HCT116 (cell line): ENCODE data around the gene ACTR3C. TPM values are rescaled to one million over a fixed set of nuclear protein-coding genes. Genes with fewer than 3 reads are reported as not detected.

ENCODE experiments used
- ATAC-seq: fragments of 200-7000 bp; cut with Tn5 transposase; 2 replicates; pipeline ENCODE4 v1.9.1; 2020; ENCODE audit warnings: mild to moderate bottlenecking, moderate library complexity
- BruUV-seq: library from RNA; stranded (reverse); fragments of 400-500 nt; replicated peaks from 2 replicates; lab custom pipeline; 2021; lab: Mats Ljungman, UMichigan
- CTCF ChIA-PET: fragments of 300-600 bp; sonication (Branson Sonifier 250); formaldehyde crosslinking; loops from one replicate; lab custom pipeline; 2021; ENCODE audit warnings: antibody characterized with exemption; lab: Charles Lee
- POLR2A ChIA-PET: fragments of 300-600, 350-600 bp; sonication (Branson Sonifier 250); formaldehyde crosslinking; loops from one replicate; lab custom pipeline; 2021; ENCODE audit warnings: antibody characterized with exemption; lab: Charles Lee
- RAD21 ChIA-PET, 2 experiments: fragments of 300-600 bp; sonication (Branson Sonifier 250); formaldehyde crosslinking; loops; one replicate each; lab custom pipeline; 2023; ENCODE audit warnings: low total read pairs in 2 of 2; ENCODE audit not compliant: uncharacterized antibody in 2 of 2, unreplicated experiment in 2 of 2, low non-redundant PET in 1 of 2; lab: Charles Lee
- DNase-seq: peaks from one replicate; pipeline ENCODE4 v3.0.0-alpha.2; 2010; ENCODE audit warnings: low read depth, low spot score
- H2AFZ ChIP-seq: fragments of 200-600 bp; shearing (Covaris generic), sonication (generic); 2 replicates; pipeline ENCODE4 v1.6.1; 2017; ENCODE audit warnings: low read depth, mixed run types, mixed read lengths, antibody characterized with exemption, low read length; ENCODE audit not compliant: poor library complexity, severe bottlenecking
- H3K27ac ChIP-seq: 2 replicates; pipeline ENCODE4 v1.5.1; 2012; ENCODE audit warnings: low read depth, low read length
- H3K27me3 ChIP-seq: fragments of 200-600 bp; sonication (generic); 2 replicates; pipeline ENCODE4 v1.6.1; 2016; ENCODE audit warnings: mixed run types, low read length, mixed read lengths; ENCODE audit not compliant: insufficient read depth
- H3K36me3 ChIP-seq, 2 experiments: fragments of 200-500 bp in 1 of 2; fragments of 200-600 bp in 1 of 2; sonication (Bioruptor generic) in 1 of 2; sonication (generic) in 1 of 2; 2 replicates each; pipeline versions ENCODE4 v1.5.1 to v1.6.1; 2014 to 2016; ENCODE audit warnings: low read length in 2 of 2, inconsistent platforms in 1 of 2, mixed read lengths in 1 of 2, mixed run types in 1 of 2; ENCODE audit not compliant: insufficient read depth in 2 of 2, control insufficient read depth in 1 of 2
- H3K4me1 ChIP-seq, 2 experiments: fragments of 200-600 bp in 1 of 2; sonication (generic) in 1 of 2; 2 replicates each; pipeline versions ENCODE4 v1.5.1 to v1.6.1; 2012 to 2017; ENCODE audit warnings: low read length in 2 of 2, inconsistent platforms in 1 of 2, mild to moderate bottlenecking in 1 of 2, mixed read lengths in 1 of 2, mixed run types in 1 of 2, moderate library complexity in 1 of 2; ENCODE audit not compliant: insufficient read depth in 2 of 2, control insufficient read depth in 1 of 2
- H3K4me2 ChIP-seq: fragments of 200-600 bp; sonication (generic); 2 replicates; pipeline ENCODE4 v1.6.1; 2017; ENCODE audit warnings: mixed run types, low read length, mixed read lengths
- H3K4me3 ChIP-seq, 2 experiments: fragments of 200-600 bp in 1 of 2; sonication (generic) in 1 of 2; replicated peaks in 1 of 2; 2 replicates each; pipeline ENCODE4 v1.5.1; 2011 to 2016; ENCODE audit warnings: low read length in 2 of 2, control low read depth in 1 of 2, low read depth in 1 of 2, mild to moderate bottlenecking in 1 of 2, mixed read lengths in 1 of 2, mixed run types in 1 of 2
- H3K79me2 ChIP-seq: fragments of 200-600 bp; sonication (generic); 2 replicates; pipeline ENCODE4 v1.6.1; 2017; ENCODE audit warnings: mild to moderate bottlenecking, mixed run types, low read length, moderate library complexity, mixed read lengths; ENCODE audit not compliant: insufficient read depth
- H3K9ac ChIP-seq: fragments of 200-600 bp; sonication (generic); 2 replicates; pipeline ENCODE4 v1.6.1; 2016; ENCODE audit warnings: low read length, mixed read lengths
- H3K9me2 ChIP-seq: fragments of 200-600 bp; sonication (generic), shearing (Covaris generic); 2 replicates; pipeline ENCODE4 v1.6.1; 2017; ENCODE audit warnings: mixed run types, mild to moderate bottlenecking, moderate library complexity; ENCODE audit not compliant: insufficient read depth
- H3K9me3 ChIP-seq, 2 experiments: fragments of 200-500 bp in 1 of 2; fragments of 200-600 bp in 1 of 2; sonication (Bioruptor generic) in 1 of 2; sonication (generic) in 1 of 2; 2 replicates each; pipeline ENCODE4 v1.6.1; 2014 to 2017; ENCODE audit warnings: low read length in 2 of 2, mixed read lengths in 2 of 2, inconsistent platforms in 1 of 2, low read depth in 1 of 2, mild to moderate bottlenecking in 1 of 2, mixed run types in 1 of 2, moderate library complexity in 1 of 2; ENCODE audit not compliant: control insufficient read depth in 1 of 2, insufficient read depth in 1 of 2
- H4K20me1 ChIP-seq: fragments of 200-600 bp; sonication (generic), shearing (Covaris generic); 2 replicates; pipeline ENCODE4 v1.6.1; 2017; ENCODE audit warnings: mixed run types, mild to moderate bottlenecking, moderate library complexity; ENCODE audit not compliant: insufficient read depth
- CBX3 ChIP-seq: IDR thresholded peaks from 2 replicates; pipeline ENCODE4 v1.6.1; 2012; ENCODE audit warnings: low read depth
- CEBPB ChIP-seq: IDR thresholded peaks from 2 replicates; pipeline ENCODE4 v1.6.1; 2012; ENCODE audit warnings: low read depth
- EGR1 ChIP-seq: IDR thresholded peaks from 2 replicates; pipeline ENCODE4 v1.6.1; 2012; ENCODE audit warnings: low read depth
- ELF1 ChIP-seq: IDR thresholded peaks from 2 replicates; pipeline ENCODE4 v1.6.1; 2012; ENCODE audit warnings: low read depth, borderline replicate concordance
- EZH2phosphoT487 ChIP-seq: fragments of 200-600 bp; IDR thresholded peaks from 2 replicates; pipeline ENCODE4 v1.6.1; 2018; ENCODE audit warnings: antibody characterized with exemption, borderline replicate concordance
- JUND ChIP-seq: IDR thresholded peaks from 2 replicates; pipeline ENCODE4 v1.6.1; 2012
- MAX ChIP-seq: IDR thresholded peaks from 2 replicates; pipeline ENCODE4 v1.6.1; 2012
- POLR2AphosphoS5 ChIP-seq: IDR thresholded peaks from 2 replicates; pipeline ENCODE4 v1.6.1; 2011; ENCODE audit warnings: mild to moderate bottlenecking, low read depth, low read length, moderate library complexity
- SP1 ChIP-seq: IDR thresholded peaks from 2 replicates; pipeline ENCODE4 v1.6.1; 2012; ENCODE audit warnings: low read depth
- SRF ChIP-seq: IDR thresholded peaks from 2 replicates; pipeline ENCODE4 v1.6.1; 2012; ENCODE audit warnings: low read depth
- TCF7L2 ChIP-seq: IDR thresholded peaks from 2 replicates; pipeline ENCODE4 v1.7.0; 2011; ENCODE audit warnings: borderline replicate concordance, inconsistent platforms; ENCODE audit not compliant: insufficient read depth, insufficient read length; ENCODE audit errors: extremely low read depth
- ZNF274 ChIP-seq: fragments of 200-500 bp; sonication (Bioruptor generic); IDR thresholded peaks from 2 replicates; pipeline ENCODE4 v1.6.1; 2014; ENCODE audit warnings: mild to moderate bottlenecking, low read depth, low read length, inconsistent platforms
- intact Hi-C: fragments of 100-400 bp; cut with micrococcal nuclease; formaldehyde crosslinking; loops from 2 replicates; pipeline ENCODE4 v1.10.0; 2022
- total RNA-seq: library from RNA; stranded (reverse); gene quantifications from one replicate; pipeline ENCODE4 v1.2.1, GENCODE V29; 2021; ENCODE audit not compliant: unreplicated experiment
- TF ChIP-seq, protein P1 (sequence below), 3 experiments: fragments of 200-600 bp in 1 of 3; sonication (generic) in 1 of 3; IDR thresholded peaks in 2 of 3; conservative IDR thresholded peaks in 1 of 3; 2 replicates each; pipeline ENCODE4 v1.5.1; 2012 to 2017; ENCODE audit warnings: low read depth in 2 of 3, low read length in 2 of 3, antibody characterized with exemption in 1 of 3, borderline replicate concordance in 1 of 3, control low read depth in 1 of 3, mild to moderate bottlenecking in 1 of 3, mixed read lengths in 1 of 3, mixed run types in 1 of 3, moderate library complexity in 1 of 3; ENCODE audit not compliant: insufficient read depth in 1 of 3
- TF ChIP-seq, protein P2 (sequence below): IDR thresholded peaks from 2 replicates; pipeline ENCODE4 v1.6.1; 2012; ENCODE audit warnings: low read depth

ACTR3C gene
- total RNA-seq, 1 experiment from 2014 or later: 2.0 TPM

- H3K79me2 ChIP-seq: peaks cover 14% of the 10 kb centered on the region
- no peak overlapping the region for H3K27ac ChIP-seq
- ChIA-PET POLR2A (no interaction called here), CTCF (no interaction called here), RAD21 (no interaction called here)
- no peak overlapping the region for H2AFZ ChIP-seq
- peak overlapping the region; percentile 76 for H3K4me2 ChIP-seq
- no peaks in the 10 kb centered on the region for H3K27me3 ChIP-seq
- peaks cover 8 to 36% of the 10 kb centered on the region in 2 experiments; a peak in 3 of 4 replicates for H3K4me1 ChIP-seq
- no TSS peak for BruUV-seq
- H4K20me1 ChIP-seq: no peaks in the 10 kb centered on the region
- TF ChIP-seq CBX3 (no peak), EZH2phosphoT487 (no peak), SRF (no peak), ZNF274 (no peak), EGR1 (no peak), MAX (no peak), TCF7L2 (no peak), CEBPB (no peak), POLR2AphosphoS5 (no peak), SP1 (no peak), JUND (no peak), ELF1 (no peak)
- TF ChIP-seq, protein P1, sequence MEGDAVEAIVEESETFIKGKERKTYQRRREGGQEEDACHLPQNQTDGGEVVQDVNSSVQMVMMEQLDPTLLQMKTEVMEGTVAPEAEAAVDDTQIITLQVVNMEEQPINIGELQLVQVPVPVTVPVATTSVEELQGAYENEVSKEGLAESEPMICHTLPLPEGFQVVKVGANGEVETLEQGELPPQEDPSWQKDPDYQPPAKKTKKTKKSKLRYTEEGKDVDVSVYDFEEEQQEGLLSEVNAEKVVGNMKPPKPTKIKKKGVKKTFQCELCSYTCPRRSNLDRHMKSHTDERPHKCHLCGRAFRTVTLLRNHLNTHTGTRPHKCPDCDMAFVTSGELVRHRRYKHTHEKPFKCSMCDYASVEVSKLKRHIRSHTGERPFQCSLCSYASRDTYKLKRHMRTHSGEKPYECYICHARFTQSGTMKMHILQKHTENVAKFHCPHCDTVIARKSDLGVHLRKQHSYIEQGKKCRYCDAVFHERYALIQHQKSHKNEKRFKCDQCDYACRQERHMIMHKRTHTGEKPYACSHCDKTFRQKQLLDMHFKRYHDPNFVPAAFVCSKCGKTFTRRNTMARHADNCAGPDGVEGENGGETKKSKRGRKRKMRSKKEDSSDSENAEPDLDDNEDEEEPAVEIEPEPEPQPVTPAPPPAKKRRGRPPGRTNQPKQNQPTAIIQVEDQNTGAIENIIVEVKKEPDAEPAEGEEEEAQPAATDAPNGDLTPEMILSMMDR (IDR thresholded peaks at IDR 0.05 in 2 of 3, conservative IDR thresholded peaks at IDR 0.05 in 1 of 3; ENCODE audit: borderline replicate concordance in 1 of 3, insufficient read depth in 1 of 3, low read depth in 2 of 3, low read length in 2 of 3): no peak
- TF ChIP-seq, protein P2, sequence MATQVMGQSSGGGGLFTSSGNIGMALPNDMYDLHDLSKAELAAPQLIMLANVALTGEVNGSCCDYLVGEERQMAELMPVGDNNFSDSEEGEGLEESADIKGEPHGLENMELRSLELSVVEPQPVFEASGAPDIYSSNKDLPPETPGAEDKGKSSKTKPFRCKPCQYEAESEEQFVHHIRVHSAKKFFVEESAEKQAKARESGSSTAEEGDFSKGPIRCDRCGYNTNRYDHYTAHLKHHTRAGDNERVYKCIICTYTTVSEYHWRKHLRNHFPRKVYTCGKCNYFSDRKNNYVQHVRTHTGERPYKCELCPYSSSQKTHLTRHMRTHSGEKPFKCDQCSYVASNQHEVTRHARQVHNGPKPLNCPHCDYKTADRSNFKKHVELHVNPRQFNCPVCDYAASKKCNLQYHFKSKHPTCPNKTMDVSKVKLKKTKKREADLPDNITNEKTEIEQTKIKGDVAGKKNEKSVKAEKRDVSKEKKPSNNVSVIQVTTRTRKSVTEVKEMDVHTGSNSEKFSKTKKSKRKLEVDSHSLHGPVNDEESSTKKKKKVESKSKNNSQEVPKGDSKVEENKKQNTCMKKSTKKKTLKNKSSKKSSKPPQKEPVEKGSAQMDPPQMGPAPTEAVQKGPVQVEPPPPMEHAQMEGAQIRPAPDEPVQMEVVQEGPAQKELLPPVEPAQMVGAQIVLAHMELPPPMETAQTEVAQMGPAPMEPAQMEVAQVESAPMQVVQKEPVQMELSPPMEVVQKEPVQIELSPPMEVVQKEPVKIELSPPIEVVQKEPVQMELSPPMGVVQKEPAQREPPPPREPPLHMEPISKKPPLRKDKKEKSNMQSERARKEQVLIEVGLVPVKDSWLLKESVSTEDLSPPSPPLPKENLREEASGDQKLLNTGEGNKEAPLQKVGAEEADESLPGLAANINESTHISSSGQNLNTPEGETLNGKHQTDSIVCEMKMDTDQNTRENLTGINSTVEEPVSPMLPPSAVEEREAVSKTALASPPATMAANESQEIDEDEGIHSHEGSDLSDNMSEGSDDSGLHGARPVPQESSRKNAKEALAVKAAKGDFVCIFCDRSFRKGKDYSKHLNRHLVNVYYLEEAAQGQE: no peak
- H3K9ac ChIP-seq: no peak overlapping the region
- intact Hi-C loops: no loop called here
- H3K9me3 ChIP-seq: no peaks in the 10 kb centered on the region
- no peak overlapping the region for H3K4me3 ChIP-seq
- ATAC-seq (no peak), DNase-seq (no peak)
- no peaks in the 10 kb centered on the region for H3K9me2 ChIP-seq
- peaks cover 0 to 3% of the 10 kb centered on the region in 2 experiments; a peak in 1 of 4 replicates for H3K36me3 ChIP-seq
Measured at GRCh38 chr7:150325110-150325611, 1.8 kb upstream of the ACTR3C start.
